B cell (primary cell): ENCODE data around the gene NAMPT.

Source experiments
- EZH2 ChIP-seq: IDR thresholded peaks from 2 replicates; pipeline ENCODE4 v1.6.1; 2012; ENCODE audit warnings: borderline replicate concordance, low read depth, mild to moderate bottlenecking, moderate library complexity, low read length; ENCODE audit not compliant: insufficient read depth, poor library complexity, severe bottlenecking
- TF ChIP-seq, protein P1 (sequence below): fragments of 200-600 bp; IDR thresholded peaks from one replicate; pipeline ENCODE4 v1.8.0; 2022; ENCODE audit warnings: antibody characterized with exemption, mild to moderate bottlenecking

DNA sequence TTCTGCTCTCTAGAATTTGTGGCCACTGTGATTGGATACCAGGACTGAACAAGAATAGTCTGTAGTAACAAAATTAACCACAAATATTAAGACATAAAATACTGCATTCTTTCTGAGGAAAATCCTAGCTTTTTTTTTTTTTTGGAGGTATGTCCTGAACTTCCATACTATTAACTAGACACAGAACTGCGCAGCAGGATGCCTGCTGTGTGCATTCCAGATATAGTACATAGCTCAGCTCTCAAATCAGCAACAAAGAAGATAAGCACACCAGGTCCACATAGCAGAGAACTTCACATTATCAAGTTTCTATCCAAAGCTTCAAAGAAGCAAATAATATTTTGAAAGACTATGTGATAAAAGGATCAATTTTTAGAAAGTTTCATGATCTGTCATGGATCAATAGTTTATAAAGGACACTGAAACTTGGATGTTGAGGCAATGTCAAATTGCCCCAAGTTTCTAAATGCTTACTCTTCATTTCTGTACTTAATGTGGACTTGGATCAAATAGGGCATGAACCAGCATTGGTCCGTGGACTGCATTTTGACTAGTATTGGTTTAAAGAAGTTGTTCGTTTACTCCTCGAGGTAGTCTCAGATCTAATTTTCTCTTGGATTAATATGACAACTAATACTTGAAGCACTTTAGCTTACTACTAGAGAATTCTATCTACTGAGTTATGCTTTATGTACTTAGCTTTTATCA, 15.4 kb downstream of the NAMPT start:
- TF ChIP-seq, protein P1, sequence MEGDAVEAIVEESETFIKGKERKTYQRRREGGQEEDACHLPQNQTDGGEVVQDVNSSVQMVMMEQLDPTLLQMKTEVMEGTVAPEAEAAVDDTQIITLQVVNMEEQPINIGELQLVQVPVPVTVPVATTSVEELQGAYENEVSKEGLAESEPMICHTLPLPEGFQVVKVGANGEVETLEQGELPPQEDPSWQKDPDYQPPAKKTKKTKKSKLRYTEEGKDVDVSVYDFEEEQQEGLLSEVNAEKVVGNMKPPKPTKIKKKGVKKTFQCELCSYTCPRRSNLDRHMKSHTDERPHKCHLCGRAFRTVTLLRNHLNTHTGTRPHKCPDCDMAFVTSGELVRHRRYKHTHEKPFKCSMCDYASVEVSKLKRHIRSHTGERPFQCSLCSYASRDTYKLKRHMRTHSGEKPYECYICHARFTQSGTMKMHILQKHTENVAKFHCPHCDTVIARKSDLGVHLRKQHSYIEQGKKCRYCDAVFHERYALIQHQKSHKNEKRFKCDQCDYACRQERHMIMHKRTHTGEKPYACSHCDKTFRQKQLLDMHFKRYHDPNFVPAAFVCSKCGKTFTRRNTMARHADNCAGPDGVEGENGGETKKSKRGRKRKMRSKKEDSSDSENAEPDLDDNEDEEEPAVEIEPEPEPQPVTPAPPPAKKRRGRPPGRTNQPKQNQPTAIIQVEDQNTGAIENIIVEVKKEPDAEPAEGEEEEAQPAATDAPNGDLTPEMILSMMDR: no peak
- TF ChIP-seq EZH2: no peak
